ENCODE results near the gene LDB2.

DNA sequence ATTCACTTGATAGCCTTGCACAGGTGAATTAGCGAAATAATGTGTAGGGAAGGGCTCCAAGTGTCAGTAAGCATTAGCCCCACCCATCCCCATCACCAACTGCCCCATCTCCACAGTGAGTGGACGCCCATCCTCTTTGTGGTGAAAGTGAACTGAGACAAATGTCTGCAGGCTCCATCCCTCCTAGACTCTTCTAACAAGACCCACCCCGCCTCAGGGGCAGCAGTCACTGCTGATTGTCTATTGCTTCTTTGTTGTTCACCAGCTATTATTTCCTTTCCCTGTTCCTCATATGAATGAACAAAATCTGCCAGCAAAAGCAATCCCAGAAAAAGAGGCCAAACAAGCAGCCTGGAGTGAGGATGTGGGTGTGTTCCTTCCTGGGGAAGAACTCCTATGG is 96.4 kb downstream of the LDB2 start:
- TF ChIP-seq SUZ12 (IDR thresholded peaks at IDR 0.05; ENCODE audit: extremely low read depth, insufficient read depth, insufficient read length), result no peak
- TF ChIP-seq YY1 (IDR thresholded peaks at IDR 0.05; ENCODE audit: insufficient read depth, insufficient read length), result no peak
- no peak for TF ChIP-seq ZNF274 (IDR thresholded peaks at IDR 0.05; ENCODE audit: low read depth, low read length)

Measured in NT2/D1 (cell line).